Measurements from ENCODE around the gene RRP1. TPM values are rescaled to one million over a fixed set of nuclear protein-coding genes. Genes with fewer than 3 reads are reported as not detected.

The RRP1 gene
- total RNA-seq, 1 donor = 16.2 TPM

DNA sequence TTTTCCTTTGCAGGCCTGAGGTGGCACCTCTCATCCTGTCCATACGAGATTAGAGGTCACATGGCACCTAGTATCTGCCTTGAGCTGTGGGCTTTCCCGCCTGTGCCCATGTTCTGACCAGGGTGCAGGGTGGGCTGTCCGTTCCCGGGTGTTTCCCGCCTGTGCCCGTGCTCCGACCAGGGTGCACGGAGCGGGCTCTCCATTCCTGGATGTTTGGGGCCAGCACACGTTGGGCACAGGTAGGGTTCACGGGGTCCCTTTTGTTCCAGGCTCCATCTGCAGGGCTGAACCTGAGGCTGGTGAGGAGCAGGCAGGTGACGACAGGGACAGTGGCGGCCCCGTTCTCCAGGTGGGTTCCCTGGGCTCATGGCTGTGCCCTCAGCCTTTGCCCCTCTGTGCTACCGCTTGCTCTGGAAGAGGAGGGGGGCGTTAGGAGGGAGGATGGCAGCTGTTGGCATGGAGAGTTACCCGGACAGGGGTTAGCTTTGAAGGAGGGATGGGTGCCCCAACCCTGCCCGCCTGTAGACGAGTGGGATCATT is 10.0 kb downstream of the RRP1 start:
- DNase-seq (ENCODE audit: low read depth in 2 of 3, low spot score in 2 of 3) = no peak

DNA sequence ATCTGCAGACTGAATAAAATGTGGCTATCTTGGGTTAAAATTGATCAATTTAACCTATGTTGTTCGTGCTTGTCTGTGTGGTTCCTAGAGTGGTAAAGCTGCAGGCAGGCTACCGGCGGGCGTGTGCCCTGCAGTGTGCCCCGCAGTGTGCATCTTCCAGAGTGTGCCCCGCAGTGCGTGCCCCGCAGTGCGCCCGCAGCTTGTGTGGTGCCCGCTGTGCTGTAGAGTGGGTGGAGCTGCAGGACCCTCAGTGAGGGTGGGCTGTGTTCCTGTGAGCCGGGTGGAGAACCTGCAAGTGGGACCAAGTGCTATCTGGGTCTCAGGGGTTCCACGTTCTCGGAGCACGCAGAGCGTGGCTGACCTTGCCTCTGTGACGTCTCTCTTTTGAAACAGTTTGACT is 10.7 kb downstream of the RRP1 start:
- no peak for DNase-seq (ENCODE audit: low read depth in 2 of 3, low spot score in 2 of 3)

DNA sequence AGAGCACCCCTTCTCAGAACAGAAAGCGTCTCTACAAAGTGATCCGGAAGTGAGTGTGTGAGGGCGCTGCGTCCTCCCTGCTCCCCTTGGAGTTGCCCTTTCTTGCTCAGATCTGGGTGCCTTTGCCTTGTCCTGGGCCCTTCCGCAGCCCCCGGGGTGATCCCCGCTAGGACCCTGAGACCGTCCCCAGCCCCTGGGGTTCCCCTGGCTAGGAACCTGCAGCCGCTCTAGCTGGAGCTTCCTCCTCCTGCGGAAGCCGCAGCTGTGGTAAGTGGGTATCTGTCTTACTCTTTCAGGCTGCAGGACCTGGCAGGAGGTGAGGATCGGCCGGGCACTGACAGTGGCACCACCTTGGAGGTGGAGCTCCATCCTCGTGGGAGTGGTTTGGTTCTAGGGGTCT is 11.2 kb downstream of the RRP1 start:
- no peak for DNase-seq (ENCODE audit: low read depth in 2 of 3, low spot score in 2 of 3)

DNA sequence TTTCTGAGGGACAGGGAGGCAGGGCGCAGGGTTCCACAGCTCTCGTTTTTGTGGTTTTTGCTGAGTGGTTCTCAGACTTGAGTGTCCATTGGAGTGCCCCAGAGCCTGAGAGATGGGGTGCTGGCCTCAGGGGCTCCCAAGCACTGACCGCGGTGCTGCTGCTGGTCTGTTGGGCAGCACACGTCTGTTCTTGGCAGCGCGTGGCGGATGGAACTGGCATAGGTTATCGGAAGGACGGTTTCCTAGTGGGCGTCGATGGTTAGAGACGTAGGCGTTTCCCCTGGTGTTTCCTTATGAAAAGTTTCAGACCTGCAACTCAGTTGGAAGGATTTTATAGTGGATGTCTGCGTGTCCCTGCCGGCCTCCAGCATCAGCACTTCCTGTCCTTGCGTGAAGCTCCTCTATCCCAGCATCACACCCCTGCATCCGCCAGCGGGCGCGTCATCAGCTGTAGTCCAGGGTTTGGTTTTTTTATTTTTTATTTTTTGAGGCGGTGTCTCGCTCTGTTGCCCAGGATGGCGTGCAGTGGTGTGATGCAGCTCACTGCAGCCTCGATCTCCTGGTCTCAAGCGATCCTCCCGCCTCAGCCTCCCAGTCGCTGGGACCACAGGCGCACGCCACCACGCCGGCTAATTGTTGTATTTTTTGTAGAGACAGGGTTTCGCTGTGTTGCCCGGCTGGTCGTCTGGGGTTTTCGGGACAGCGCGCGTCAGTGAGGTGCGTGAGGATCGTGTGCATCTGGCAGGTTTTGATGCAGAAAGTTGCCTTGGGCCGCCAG is 11.8 kb downstream of the RRP1 start:
- DNase-seq (ENCODE audit: low read depth in 2 of 3, low spot score in 2 of 3) = no peak

DNA sequence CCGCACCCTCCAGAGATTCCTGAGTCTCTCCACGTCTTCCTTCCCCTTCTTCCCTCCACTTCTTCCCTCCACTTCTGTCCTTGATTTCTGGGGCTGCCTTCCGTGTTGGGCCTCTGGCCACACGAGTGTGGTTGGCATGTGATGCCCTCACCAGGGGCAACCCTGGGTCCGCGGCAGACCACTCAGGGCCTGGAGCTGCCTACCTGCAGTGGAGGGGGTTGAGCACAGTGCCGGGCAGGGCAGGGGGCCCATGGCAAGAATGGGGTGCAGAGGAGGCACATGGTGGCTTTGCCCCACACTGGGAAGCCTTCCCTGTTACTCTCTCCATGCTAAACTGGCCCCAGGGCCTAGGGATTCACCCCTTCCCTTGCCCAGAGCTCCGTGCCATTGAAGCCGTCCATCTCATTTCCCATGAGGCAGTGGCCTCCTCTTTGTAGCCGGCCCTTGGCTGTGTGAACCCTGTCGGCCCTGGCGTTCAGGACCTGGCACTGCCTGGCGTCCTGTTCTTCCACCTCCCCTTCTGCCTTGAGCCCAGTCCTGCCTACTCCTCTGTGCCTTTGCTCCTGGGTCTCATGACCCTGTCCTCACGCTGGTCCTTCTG is 13.4 kb downstream of the RRP1 start:
- DNase-seq (ENCODE audit: low read depth in 2 of 3, low spot score in 2 of 3) = no peak

DNA sequence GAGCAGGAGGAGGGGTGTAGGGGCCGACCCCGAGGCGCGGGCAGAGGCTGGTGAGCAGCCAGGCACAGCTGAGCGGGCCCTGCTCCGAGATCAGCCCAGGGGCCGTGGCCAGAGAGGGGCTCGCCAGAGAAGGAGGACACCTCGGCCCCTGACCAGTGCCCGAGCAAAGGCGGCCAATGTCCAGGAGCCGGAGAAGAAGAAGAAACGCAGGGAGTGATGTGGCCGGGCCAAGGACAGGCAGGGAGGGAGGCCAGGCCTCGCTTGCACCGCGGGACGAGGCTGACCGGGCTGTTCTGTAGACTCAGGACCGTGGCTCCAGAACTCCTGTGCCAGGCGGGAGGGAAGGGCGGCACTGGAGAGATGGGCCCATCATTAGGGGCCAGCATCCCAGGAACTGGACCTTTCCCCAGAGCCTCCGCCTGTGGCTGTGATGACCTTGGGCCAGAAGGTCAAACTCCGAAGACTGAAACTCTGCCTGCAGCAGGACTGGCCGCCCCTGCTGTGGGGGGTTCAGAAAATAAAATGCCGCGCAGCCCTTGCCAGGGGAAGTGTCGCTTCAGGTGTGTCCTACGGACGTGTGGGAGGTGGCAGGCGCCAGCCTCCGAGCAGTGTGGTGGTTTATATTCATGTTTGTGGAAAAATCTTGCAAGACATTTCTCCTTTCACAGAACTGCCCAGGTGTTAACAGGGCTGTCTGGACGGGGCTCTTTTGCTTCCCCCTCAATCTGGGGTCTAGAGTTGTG is 14.4 kb downstream of the RRP1 start:
- no peak for DNase-seq (ENCODE audit: low read depth in 2 of 3, low spot score in 2 of 3)

DNA sequence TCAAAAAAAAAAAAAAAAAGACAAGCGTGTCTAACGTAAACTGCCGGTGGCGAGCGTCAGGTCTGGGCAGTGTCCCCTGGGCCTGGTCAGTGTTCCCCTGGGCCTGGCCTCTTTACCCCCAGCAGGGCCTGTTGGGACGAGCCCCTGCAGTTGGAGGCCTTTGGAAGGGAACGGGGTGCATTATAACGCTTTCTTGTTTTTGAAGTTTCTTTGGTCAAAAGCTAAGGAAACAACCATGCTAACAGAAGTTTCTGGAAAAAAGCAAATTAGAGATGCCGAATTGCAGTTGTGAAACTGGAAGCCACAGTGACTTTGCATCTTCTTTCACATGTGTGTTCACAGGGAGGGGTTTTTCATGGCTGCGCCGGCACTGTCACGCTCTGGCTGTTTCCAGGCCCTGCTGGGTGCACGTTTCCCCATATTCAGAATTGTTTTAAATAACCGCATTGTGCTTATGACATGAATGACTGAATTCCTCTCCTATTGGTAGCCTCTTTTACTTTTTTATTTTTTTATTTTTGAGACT is 16.0 kb downstream of the RRP1 start:
- DNase-seq (ENCODE audit: low read depth in 2 of 3, low spot score in 2 of 3) = peak in 2 of 3 donors; percentile 62 to 84

DNA sequence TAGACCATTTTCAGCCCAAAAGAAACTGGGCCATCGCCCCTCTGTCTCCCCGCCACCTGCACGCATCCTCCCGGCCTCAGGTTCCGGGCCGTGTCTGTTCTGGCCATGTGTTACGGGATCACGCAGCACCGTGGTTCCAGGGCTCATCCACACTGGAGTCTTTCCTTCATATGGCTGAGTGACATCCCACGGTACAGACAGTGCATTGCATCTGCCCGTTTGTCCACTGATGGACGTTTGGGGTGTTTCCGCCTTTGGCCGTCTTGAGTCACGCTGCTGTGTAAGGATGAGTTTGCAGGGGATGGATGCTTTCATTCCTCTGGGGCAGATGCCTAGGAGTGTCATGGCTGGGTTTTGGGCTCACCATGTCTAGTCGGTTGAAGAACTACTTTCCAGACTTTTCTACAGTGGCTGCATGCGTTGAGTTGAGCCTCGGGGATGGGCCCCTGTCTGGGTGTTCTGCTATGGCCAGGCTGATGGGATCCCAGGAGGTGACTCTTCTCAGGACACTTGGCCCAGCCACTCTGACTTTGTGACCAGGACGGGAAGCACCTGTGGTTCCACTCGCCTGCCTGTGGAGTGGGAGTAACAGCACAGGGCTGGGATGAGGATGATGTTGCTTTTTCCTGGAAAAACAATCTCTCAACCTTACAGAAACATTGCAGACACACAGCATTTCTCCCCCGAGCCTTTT is 16.8 kb downstream of the RRP1 start:
- no peak for DNase-seq (ENCODE audit: low read depth in 2 of 3, low spot score in 2 of 3)

DNA sequence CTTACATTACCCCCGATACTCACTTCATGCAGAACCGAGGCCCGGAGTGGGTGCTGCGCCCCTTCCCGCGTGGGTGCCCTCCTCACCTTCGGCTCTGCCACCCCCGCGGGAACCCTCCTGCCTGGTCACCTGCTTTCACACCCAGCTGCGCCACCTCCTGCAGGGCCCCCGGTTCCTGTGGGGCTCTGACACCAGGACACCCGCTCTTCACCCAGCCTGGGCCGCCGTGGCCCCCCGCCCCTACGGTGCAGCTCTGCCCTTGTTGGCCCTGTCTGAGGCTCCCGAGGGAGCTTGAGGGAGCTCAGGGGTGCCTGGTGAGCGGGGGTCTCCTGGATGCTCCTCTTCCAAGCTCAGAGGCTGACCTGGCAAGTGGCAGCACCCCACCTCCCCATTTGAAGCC is 19.0 kb downstream of the RRP1 start:
- no peak for DNase-seq (ENCODE audit: low read depth in 2 of 3, low spot score in 2 of 3)

DNA sequence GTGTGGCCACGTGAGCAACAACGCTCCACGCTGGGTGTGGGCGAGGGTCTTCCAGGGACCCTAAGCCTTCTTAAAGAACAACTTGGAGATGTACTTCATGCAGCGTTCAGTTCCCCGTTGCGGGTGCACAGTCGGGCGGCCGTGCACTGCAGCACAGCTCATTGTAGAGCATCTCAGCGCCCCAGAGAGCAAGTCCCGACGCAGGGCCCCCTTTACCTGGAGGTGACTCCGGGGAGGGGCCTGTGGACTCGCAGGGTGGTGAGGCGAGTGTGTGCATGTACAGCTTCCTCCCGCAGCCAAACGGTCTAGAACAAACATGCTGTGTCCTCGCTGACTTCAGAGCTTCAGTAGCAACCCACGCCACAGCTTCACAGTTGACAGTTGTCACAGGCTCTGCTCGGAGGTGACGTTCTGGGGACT is 19.5 kb downstream of the RRP1 start:
- no peak for DNase-seq (ENCODE audit: low read depth in 2 of 3, low spot score in 2 of 3)

DNA sequence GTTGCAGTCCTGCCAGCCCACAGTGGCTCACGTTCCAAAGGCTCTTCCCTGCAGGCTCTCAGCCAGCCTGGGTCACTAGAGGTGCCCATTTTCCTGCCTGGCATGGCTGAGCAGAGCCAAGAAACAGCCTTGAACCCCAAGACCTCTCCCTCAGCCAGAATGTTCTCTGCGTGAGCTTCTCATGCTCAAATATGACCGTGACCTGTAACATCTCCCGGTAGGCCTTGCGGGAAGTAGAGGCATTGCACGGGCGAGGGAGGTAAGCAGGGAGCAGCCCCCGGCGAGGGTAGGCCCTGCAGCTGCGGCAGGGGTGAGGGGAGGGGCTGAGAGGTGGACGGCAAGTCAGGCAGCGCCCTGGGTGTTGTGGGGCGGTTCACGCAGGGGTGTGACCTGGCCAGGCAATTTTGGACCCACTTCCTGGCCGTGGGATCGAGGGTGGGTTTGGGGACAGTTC is 20.0 kb downstream of the RRP1 start:
- no peak for DNase-seq (ENCODE audit: low read depth in 2 of 3, low spot score in 2 of 3)

DNA sequence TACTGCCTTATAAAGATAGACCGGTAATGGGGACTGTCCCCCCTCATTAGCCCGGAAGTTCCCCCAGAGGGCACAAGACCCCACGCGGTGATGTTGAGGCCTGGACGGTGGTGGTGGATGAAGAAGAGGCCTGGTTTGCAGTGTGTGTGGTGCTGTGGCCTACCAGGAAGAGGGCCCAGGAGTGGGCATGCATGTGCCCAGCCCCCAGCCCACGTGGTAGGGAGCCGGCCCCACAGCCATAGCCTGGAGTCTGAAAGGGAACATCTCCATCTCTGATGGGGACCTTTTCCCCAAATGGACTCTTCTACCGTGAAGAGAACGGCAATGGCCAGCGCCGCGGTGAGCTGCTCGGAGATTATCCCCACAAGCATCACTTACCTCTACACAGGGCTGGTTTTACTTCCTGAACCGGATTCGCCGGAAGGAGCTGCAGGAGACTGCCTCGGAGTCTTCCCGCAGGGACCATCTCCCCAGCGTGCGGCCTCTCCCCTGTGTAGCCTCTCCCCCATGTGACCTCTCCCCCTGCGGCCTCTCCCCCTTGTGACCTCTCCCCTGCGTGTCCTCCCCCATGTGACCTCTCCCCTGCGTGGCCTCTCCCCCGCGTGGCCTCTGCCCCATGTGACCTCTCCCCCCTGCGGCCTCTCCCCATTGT is 20.6 kb downstream of the RRP1 start:
- no peak for DNase-seq (ENCODE audit: low read depth in 2 of 3, low spot score in 2 of 3)

DNA sequence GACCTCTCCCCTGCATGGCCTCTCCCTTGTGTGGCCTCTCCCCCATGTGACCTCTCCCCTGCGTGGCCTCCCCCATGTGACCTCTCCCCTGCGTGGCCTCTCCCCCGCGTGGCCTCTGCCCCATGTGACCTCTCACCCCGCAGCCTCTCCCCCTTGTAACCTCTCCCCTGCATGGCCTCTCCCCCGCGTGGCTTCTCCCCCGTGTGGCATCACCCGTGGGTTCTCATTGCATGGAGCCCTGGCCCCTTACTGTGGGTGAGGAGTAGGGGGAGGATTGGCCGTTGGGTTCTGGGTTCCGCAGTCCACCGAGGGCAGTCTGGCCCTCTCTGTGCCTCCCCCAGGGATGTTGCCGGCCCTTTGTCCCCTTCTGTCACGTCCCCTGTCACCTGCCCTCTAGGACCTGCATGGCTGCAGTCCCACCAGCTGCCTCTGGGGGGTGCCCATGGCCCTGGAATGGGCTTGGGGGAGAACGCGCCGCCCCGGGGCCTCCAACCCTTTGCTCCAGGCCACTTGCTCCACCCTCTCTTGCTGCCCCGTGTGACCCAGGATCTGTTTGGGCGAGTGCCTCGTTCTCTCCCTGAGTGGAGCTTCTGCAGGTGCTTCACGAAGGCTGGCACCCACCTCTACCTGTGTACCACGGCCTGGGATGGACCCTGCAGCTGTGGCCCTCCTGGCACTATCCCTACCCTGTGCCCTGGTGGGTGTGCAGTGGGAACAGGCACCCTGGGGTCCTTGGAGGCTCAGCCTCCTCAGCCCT is 21.3 kb downstream of the RRP1 start:
- DNase-seq (ENCODE audit: low read depth in 2 of 3, low spot score in 2 of 3) = peak; percentile 64 to 87 (median 76)

DNA sequence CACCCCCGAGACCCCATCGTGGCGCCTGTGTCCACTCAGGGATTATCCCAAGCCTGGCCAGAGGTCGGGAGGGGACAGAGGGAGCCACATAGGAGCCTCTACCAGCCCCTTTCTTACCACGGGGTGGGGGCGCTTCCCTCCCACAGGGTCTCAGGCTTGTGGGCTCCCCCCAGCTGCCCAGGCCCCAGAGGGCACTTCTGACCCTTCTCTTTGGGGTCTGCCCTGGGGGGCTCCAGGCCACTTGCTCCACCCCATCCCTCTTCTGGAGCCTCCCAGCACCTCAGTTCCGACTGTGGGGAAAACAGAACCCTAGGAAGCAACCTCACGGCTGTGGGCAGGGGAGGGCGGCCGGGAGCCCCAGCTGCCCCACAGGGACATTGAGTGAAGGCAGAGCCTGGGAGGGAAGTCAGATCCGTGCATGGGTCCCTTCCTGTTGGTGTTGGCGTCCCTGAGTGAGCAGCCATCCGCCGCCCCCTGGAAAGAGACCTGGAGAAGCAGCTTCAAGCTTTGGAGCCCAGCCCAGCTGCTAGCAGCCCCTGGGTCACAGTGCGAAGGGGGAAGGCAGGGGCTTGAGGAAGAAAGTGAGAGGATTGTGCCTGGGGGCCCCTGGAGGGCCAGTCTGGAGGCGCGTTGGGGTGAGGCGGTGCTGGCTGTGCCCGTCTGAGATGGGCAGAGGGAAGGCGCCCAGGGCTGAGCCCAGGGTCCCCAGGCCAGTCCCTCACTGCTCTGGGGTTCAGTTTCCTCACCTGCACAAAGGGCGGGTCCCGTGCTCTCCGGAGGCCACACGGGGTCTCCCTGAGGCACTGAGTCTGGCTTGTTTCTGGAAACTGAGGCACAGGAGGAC is 22.1 kb downstream of the RRP1 start:
- no peak for DNase-seq (ENCODE audit: low read depth in 2 of 3, low spot score in 2 of 3)

DNA sequence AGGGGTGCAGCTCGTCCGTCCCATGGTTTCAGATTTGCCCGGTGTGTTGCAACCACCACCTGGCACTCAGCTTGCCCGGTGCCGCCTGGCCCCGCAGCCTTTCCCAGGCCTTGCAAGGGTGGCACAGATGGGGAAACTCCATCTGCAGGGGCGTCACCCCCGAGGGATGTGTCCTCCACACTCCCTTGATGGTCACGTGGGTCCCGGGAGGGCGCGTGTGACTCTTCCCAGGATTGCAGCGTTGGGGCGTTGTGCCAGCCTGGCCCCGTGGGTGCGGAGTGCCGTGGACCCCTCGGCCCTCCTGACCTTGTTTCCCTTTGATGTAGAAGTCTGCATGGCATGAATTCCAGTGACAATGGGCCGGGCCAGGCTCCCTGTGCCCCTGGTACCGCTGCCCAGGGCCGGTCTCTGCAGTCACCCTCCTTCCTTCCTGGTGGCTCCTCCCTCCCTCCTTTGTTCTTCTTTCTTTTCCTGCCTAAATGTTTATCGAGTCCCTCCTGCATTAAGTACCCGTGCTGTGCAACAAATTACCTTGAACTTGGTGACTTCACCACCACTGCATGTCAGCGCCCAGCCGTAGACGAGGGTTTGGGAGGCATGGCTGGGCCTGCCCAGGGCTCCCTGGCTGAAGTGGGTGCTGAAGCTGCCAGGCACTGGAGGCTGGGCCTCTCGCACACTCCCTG is 22.9 kb downstream of the RRP1 start:
- DNase-seq (ENCODE audit: low read depth in 2 of 3, low spot score in 2 of 3) = no peak

DNA sequence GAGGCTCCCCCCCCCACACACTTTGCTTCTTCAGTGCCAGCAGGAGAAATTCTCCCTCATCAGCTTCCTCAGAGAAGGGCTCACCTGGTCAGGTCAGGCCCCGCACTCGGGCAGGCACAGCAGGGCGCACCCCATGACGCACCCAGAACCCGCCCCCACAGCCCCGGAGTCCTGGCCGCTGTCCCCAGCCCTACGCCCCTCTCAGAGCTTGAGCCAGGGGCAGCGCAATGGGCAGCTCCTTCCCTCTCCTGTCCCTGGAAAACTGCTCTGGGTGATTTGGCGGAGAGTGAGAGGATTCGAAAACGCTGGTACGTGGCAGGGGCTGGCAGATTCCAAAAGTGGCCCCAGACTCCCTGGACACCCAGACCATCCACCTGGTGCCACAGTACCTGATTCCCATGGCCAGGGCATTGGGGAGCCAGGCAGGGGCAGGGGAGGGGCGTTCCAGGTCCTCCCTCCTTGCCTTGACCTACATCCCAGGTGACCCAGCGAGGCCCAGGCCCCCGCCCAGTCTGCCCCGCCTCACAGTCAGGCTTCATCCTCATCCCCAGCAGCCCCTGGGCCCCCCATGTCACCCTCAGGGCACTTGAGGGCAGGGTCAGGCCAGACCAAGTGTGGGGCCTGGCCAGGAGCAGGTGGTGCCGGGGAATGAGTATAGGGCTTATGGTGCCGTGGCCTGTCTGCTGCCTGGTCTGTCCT is 23.7 kb downstream of the RRP1 start:
- no peak for DNase-seq (ENCODE audit: low read depth in 2 of 3, low spot score in 2 of 3)

DNA sequence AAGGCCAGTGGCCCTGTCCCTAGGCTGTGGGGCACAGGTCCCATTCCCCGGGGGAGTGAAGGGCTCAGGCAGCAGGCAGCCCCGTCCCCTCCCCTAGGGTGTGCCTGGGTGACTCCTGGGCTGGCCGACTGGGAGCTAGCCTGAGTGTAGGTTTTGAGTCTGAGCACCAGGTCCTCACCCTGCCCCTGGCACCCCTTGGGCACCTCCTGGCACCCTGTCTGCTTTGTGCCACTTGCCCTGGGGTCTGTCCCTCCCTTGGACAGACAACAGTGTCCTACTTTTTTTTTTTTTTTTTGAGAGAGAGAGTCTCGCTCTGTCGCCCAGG is 24.2 kb downstream of the RRP1 start:
- no peak for DNase-seq (ENCODE audit: low read depth in 2 of 3, low spot score in 2 of 3)
